H9 (cell line): ENCODE measurements around the gene MICAL3. TPM values are rescaled to one million over a fixed set of nuclear protein-coding genes. Genes with fewer than 3 reads are reported as not detected.
A peak's percentile ranks its signal among the peaks of the same experiment; 100 is the strongest.

Experiments used
- DNase-seq: peaks from one replicate; pipeline ENCODE4 v3.0.0-alpha.2; 2017
- H2AFZ ChIP-seq: one replicate; pipeline ENCODE4 v1.6.1; 2013; ENCODE audit warnings: mild to moderate bottlenecking, low read length, control low read depth, moderate library complexity
- H2AK5ac ChIP-seq: 2 replicates; pipeline ENCODE4 v1.6.1; 2013; ENCODE audit warnings: low read length, control low read depth, mixed read lengths; ENCODE audit not compliant: insufficient read length
- H2BK120ac ChIP-seq: one replicate; pipeline ENCODE4 v1.6.1; 2013; ENCODE audit warnings: low read depth, mild to moderate bottlenecking, low read length, control low read depth, inconsistent platforms; ENCODE audit not compliant: poor library complexity, severe bottlenecking
- H2BK12ac ChIP-seq: 2 replicates; pipeline ENCODE4 v1.6.1; 2013; ENCODE audit warnings: low read length, control low read depth, mixed read lengths, low read depth; ENCODE audit not compliant: insufficient read length
- H2BK15ac ChIP-seq: 2 replicates; pipeline ENCODE4 v1.6.1; 2013; ENCODE audit warnings: low read depth, low read length, control low read depth
- H2BK20ac ChIP-seq: one replicate; pipeline ENCODE4 v1.6.1; 2013; ENCODE audit warnings: low read depth, mild to moderate bottlenecking, low read length, control low read depth, inconsistent platforms; ENCODE audit not compliant: poor library complexity, severe bottlenecking
- H2BK5ac ChIP-seq: 2 replicates; pipeline ENCODE4 v1.6.1; 2013; ENCODE audit warnings: low read length, control low read depth, mixed read lengths; ENCODE audit not compliant: insufficient read length
- H3K14ac ChIP-seq: 2 replicates; pipeline ENCODE4 v1.6.1; 2013; ENCODE audit warnings: low read length, control low read depth; ENCODE audit not compliant: insufficient read depth
- H3K18ac ChIP-seq: 2 replicates; pipeline ENCODE4 v1.6.1; 2013; ENCODE audit warnings: low read depth, mild to moderate bottlenecking, mixed read lengths, low read length, control low read depth; ENCODE audit not compliant: insufficient read length
- H3K23ac ChIP-seq: 2 replicates; pipeline ENCODE4 v1.6.1; 2013; ENCODE audit warnings: low read length, control low read depth, mixed read lengths, low read depth; ENCODE audit not compliant: insufficient read length
- H3K23me2 ChIP-seq: 2 replicates; pipeline ENCODE4 v1.6.1; 2013; ENCODE audit warnings: low read depth, mild to moderate bottlenecking, mixed read lengths, low read length, control low read depth; ENCODE audit not compliant: insufficient read length, poor library complexity, severe bottlenecking
- H3K27ac ChIP-seq: 2 replicates; pipeline ENCODE4 v1.5.1; 2013; ENCODE audit warnings: low read length, control low read depth, mixed read lengths, low read depth; ENCODE audit not compliant: insufficient read length
- H3K27me3 ChIP-seq: 2 replicates; pipeline ENCODE4 v1.6.1; 2013; ENCODE audit warnings: low read length, control low read depth, inconsistent platforms; ENCODE audit not compliant: insufficient read depth
- H3K4ac ChIP-seq: 2 replicates; pipeline ENCODE4 v1.6.1; 2013; ENCODE audit warnings: low read depth, mild to moderate bottlenecking, control low read depth, inconsistent platforms, low read length, moderate library complexity
- H3K4me1 ChIP-seq: 2 replicates; pipeline ENCODE4 v1.6.1; 2013; ENCODE audit warnings: low read length, control low read depth, inconsistent platforms; ENCODE audit not compliant: insufficient read depth
- H3K4me2 ChIP-seq: 2 replicates; pipeline ENCODE4 v1.6.1; 2013; ENCODE audit warnings: low read length, control low read depth, mixed read lengths; ENCODE audit not compliant: insufficient read length, insufficient read depth
- H3K56ac ChIP-seq: 2 replicates; pipeline ENCODE4 v1.6.1; 2013; ENCODE audit warnings: low read depth, mild to moderate bottlenecking, mixed read lengths, low read length, control low read depth; ENCODE audit not compliant: insufficient read length
- H3K79me1 ChIP-seq: 2 replicates; pipeline ENCODE4 v1.6.1; 2013; ENCODE audit warnings: low read depth, mild to moderate bottlenecking, moderate library complexity, low read length, control low read depth, inconsistent platforms; ENCODE audit not compliant: insufficient read depth, poor library complexity, severe bottlenecking
- H3K79me2 ChIP-seq: 2 replicates; pipeline ENCODE4 v1.6.1; 2013; ENCODE audit warnings: low read length, control low read depth, inconsistent platforms; ENCODE audit not compliant: insufficient read depth
- H3K9ac ChIP-seq: 2 replicates; pipeline ENCODE4 v1.6.1; 2013; ENCODE audit warnings: low read length, control low read depth, mixed read lengths; ENCODE audit not compliant: insufficient read length; ENCODE audit errors: extremely low read depth
- H3K9me3 ChIP-seq: one replicate; pipeline ENCODE4 v1.6.1; 2013; ENCODE audit warnings: low read depth, low read length, inconsistent platforms; ENCODE audit not compliant: control insufficient read depth
- H3T11ph ChIP-seq: one replicate; pipeline ENCODE4 v1.6.1; 2013; ENCODE audit warnings: mild to moderate bottlenecking, low read length, control low read depth, inconsistent platforms
- H4K20me1 ChIP-seq: one replicate; pipeline ENCODE4 v1.6.1; 2013; ENCODE audit not compliant: control insufficient read depth, insufficient read length, insufficient read depth
- H4K5ac ChIP-seq: 2 replicates; pipeline ENCODE4 v1.6.1; 2013; ENCODE audit warnings: low read depth, mild to moderate bottlenecking, mixed read lengths, low read length, control low read depth; ENCODE audit not compliant: insufficient read length
- H4K8ac ChIP-seq: replicated peaks from 2 replicates; pipeline ENCODE4 v1.6.1; 2013; ENCODE audit warnings: low read length, control low read depth, mixed read lengths, low read depth; ENCODE audit not compliant: insufficient read length
- H4K91ac ChIP-seq: 2 replicates; pipeline ENCODE4 v1.6.1; 2013; ENCODE audit warnings: low read depth, mild to moderate bottlenecking, moderate library complexity, mixed read lengths, low read length, control low read depth; ENCODE audit not compliant: insufficient read length
- H3K27ac Mint-ChIP-seq, 3 experiments: 2 replicates in 2 of 3; 3 replicates in 1 of 3; pipeline ENCODE4 v1.8.0; 2020 to 2021; ENCODE audit warnings: mixed read lengths in 3 of 3, mild to moderate bottlenecking in 1 of 3, moderate library complexity in 1 of 3
- H3K27me3 Mint-ChIP-seq: 2 replicates; pipeline ENCODE4 v1.8.0; 2021; ENCODE audit warnings: low read depth, mild to moderate bottlenecking, moderate library complexity, mixed read lengths
- H3K36me3 Mint-ChIP-seq, 3 experiments: 2 replicates in 2 of 3; 3 replicates in 1 of 3; pipeline ENCODE4 v1.8.0; 2020 to 2021; ENCODE audit warnings: low read depth in 3 of 3, mixed read lengths in 3 of 3; ENCODE audit not compliant: insufficient read depth in 1 of 3
- H3K4me1 Mint-ChIP-seq, 2 experiments: 2 replicates each; pipeline ENCODE4 v1.8.0; 2020; ENCODE audit warnings: mixed read lengths in 2 of 2
- H3K4me3 Mint-ChIP-seq, 2 experiments: 2 replicates in 1 of 2; 3 replicates in 1 of 2; pipeline ENCODE4 v1.8.0; 2020 to 2021; ENCODE audit warnings: mild to moderate bottlenecking in 2 of 2, mixed read lengths in 2 of 2, moderate library complexity in 1 of 2
- H3K9me3 Mint-ChIP-seq, 2 experiments: 2 replicates in 1 of 2; 3 replicates in 1 of 2; pipeline ENCODE4 v1.8.0; 2020; ENCODE audit warnings: mild to moderate bottlenecking in 2 of 2, mixed read lengths in 2 of 2, moderate library complexity in 1 of 2
- whole genome bisulfite sequencing: extraction: QIAGEN DNeasy Blood & Tissue Kit; methylation state at CpG from one replicate; pipeline ENCODE4 v1.1.7; 2013; ENCODE audit warnings: missing lambda C conversion rate, low lambda C conversion rate, mixed read lengths; ENCODE audit not compliant: insufficient read length; ENCODE audit errors: extremely low coverage; 5-methylcytosine and 5-hydroxymethylcytosine counted together
- total RNA-seq: library from RNA; stranded (reverse); gene quantifications from 2 replicates; pipeline ENCODE4 v1.2.1, GENCODE V29; 2021
- TF ChIP-seq, protein P1 (sequence below): fragments of 200-600 bp; sonication (generic); conservative IDR thresholded peaks from 3 replicates; pipeline ENCODE4 v1.8.0; 2021; ENCODE audit warnings: antibody characterized with exemption, mild to moderate bottlenecking

The MICAL3 gene
- total RNA-seq, 1 experiment from 2014 or later, result 50.2 TPM

DNA sequence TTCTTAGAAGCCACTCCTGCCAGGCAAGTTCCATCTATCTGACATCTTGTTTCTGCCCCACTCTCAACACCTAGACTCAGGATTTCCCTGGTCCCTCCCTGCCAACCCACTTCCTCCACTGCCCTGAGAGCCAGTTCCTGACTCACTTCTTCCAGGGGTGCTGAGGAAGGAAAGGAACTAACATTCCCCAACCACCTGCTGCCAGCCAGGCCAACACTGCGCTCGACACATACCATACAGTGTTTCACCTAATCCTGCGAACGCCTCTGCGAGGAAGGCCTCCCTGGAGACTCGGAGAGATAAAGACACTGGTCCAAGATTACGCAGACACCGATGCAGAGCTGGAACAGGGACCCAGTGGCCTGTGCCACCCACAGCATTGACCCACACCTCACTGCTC lies 40.2 kb downstream of the MICAL3 start:
- no CpG with 5 or more reads among the region's 8 CpGs for WGBS
- H2BK120ac ChIP-seq, result no peak overlapping the region
- no peak overlapping the region for H2BK5ac ChIP-seq
- no peak overlapping the region for H3K4ac ChIP-seq
- no peaks in the 10 kb centered on the region for H4K20me1 ChIP-seq
- peaks cover 46 to 66% of the 10 kb centered on the region in 2 experiments for H3K4me1 Mint-ChIP-seq
- peaks cover 5% of the 10 kb centered on the region for H3K79me1 ChIP-seq
- no peaks in the 10 kb centered on the region for H3K23me2 ChIP-seq
- no peak overlapping the region for H3K14ac ChIP-seq
- H3K9me3 ChIP-seq, result no peaks in the 10 kb centered on the region
- H2BK15ac ChIP-seq, result no peak overlapping the region
- no peak overlapping the region for H3K4me2 ChIP-seq
- no peak overlapping the region for H2BK20ac ChIP-seq
- no peak overlapping the region for H3K27ac ChIP-seq
- H3K56ac ChIP-seq, result no peak overlapping the region
- H3K9me3 Mint-ChIP-seq, result no peaks in the 10 kb centered on the region
- peak overlapping the region in 1 of 3 experiments; percentile 21; a peak in 1 of 7 replicates for H3K27ac Mint-ChIP-seq
- no peak for DNase-seq
- H2AFZ ChIP-seq, result no peak overlapping the region
- H3K23ac ChIP-seq, result no peak overlapping the region
- no peaks in the 10 kb centered on the region for H3K27me3 ChIP-seq
- H3K79me2 ChIP-seq, result peaks cover 3% of the 10 kb centered on the region; the same call in 1 of the 2 replicates
- no peak overlapping the region for H2BK12ac ChIP-seq
- H3K4me3 Mint-ChIP-seq, result no peak overlapping the region
- no peak overlapping the region for H3K18ac ChIP-seq
- no peak overlapping the region for H3K9ac ChIP-seq
- no peaks in the 10 kb centered on the region; the same call in 1 of the 2 replicates for H3K27me3 Mint-ChIP-seq
- TF ChIP-seq, protein P1, sequence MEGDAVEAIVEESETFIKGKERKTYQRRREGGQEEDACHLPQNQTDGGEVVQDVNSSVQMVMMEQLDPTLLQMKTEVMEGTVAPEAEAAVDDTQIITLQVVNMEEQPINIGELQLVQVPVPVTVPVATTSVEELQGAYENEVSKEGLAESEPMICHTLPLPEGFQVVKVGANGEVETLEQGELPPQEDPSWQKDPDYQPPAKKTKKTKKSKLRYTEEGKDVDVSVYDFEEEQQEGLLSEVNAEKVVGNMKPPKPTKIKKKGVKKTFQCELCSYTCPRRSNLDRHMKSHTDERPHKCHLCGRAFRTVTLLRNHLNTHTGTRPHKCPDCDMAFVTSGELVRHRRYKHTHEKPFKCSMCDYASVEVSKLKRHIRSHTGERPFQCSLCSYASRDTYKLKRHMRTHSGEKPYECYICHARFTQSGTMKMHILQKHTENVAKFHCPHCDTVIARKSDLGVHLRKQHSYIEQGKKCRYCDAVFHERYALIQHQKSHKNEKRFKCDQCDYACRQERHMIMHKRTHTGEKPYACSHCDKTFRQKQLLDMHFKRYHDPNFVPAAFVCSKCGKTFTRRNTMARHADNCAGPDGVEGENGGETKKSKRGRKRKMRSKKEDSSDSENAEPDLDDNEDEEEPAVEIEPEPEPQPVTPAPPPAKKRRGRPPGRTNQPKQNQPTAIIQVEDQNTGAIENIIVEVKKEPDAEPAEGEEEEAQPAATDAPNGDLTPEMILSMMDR, result no peak
- no peak overlapping the region for H4K5ac ChIP-seq
- no peak overlapping the region for H3T11ph ChIP-seq
- H3K4me1 ChIP-seq, result peaks cover 2% of the 10 kb centered on the region; the same call in 1 of the 2 replicates
- no peak overlapping the region for H4K91ac ChIP-seq
- H2AK5ac ChIP-seq, result no peak overlapping the region
- H3K36me3 Mint-ChIP-seq, result no peaks in the 10 kb centered on the region
- H4K8ac ChIP-seq, result no peak overlapping the region
